IMR-90 (cell line): Measurements from ENCODE around the gene AGR3. TPM values are rescaled to one million over a fixed set of nuclear protein-coding genes. Genes with fewer than 3 reads are reported as not detected.
"Not testable (repeated sequence)": the region's sequence is repeated elsewhere in the genome, so short reads cannot be mapped to it uniquely, and the experiment has no call there.

ENCODE experiments used
- ATAC-seq: fragments of 200-7000 bp; cut with Tn5 transposase; 2 replicates; pipeline ENCODE4 v1.9.1; 2020; ENCODE audit warnings: low read depth, mild to moderate bottlenecking, moderate library complexity
- BruUV-seq: library from RNA; stranded (reverse); fragments of 400-500 nt; replicated peaks from 2 replicates; lab custom pipeline; 2021; lab: Mats Ljungman, UMichigan
- CTCF ChIA-PET: fragments of 300-600 bp; formaldehyde crosslinking; extraction: SDS; loops from one replicate; lab custom pipeline; 2021; ENCODE audit warnings: antibody characterized with exemption; lab: Yijun Ruan, JAX
- POLR2A ChIA-PET: fragments of 300-600 bp; sonication (Branson Sonifier 250); formaldehyde crosslinking; loops from one replicate; lab custom pipeline; 2022; ENCODE audit warnings: antibody characterized with exemption; ENCODE audit not compliant: unreplicated experiment; lab: Charles Lee
- DNase-seq: peaks from one replicate; pipeline ENCODE4 v3.0.0; 2013
- H2AFZ ChIP-seq: replicated peaks from 2 replicates; pipeline ENCODE3; 2013; ENCODE audit warnings: low read length, mild to moderate bottlenecking; ENCODE audit not compliant: poor library complexity
- H2AK5ac ChIP-seq: 2 replicates; pipeline ENCODE4 v1.6.1; 2013; ENCODE audit warnings: low read depth, low read length, inconsistent platforms
- H2AK9ac ChIP-seq: replicated peaks from 2 replicates; pipeline ENCODE3; 2013; ENCODE audit warnings: mild to moderate bottlenecking, low read depth, low read length, moderate library complexity; ENCODE audit not compliant: poor library complexity
- H2BK120ac ChIP-seq: 2 replicates; pipeline ENCODE4 v1.6.1; 2013; ENCODE audit warnings: low read depth, low read length, inconsistent platforms
- H2BK15ac ChIP-seq: 3 replicates; pipeline ENCODE4 v1.6.1; 2013; ENCODE audit warnings: low read depth, low read length, inconsistent platforms
- H2BK20ac ChIP-seq: 2 replicates; pipeline ENCODE4 v1.6.1; 2013; ENCODE audit warnings: low read depth, mild to moderate bottlenecking, inconsistent platforms, low read length, moderate library complexity
- H2BK5ac ChIP-seq: 2 replicates; pipeline ENCODE4 v1.6.1; 2013; ENCODE audit warnings: mild to moderate bottlenecking, low read depth, low read length, inconsistent platforms; ENCODE audit not compliant: poor library complexity, severe bottlenecking
- H3K14ac ChIP-seq: replicated peaks from 2 replicates; pipeline ENCODE4 v1.6.1; 2013; ENCODE audit warnings: low read depth, low read length, inconsistent platforms
- H3K18ac ChIP-seq: 2 replicates; pipeline ENCODE4 v1.6.1; 2013; ENCODE audit warnings: low read depth, low read length, control low read depth
- H3K23ac ChIP-seq: 2 replicates; pipeline ENCODE4 v1.6.1; 2013; ENCODE audit warnings: low read depth, low read length, inconsistent platforms
- H3K27ac ChIP-seq: 2 replicates; pipeline ENCODE4 v1.5.1; 2013; ENCODE audit warnings: mild to moderate bottlenecking, control low read depth, low read length; ENCODE audit not compliant: insufficient read depth
- H3K27me3 ChIP-seq: 2 replicates; pipeline ENCODE4 v1.6.1; 2013; ENCODE audit warnings: low read length; ENCODE audit not compliant: control insufficient read depth, insufficient read depth
- H3K36me3 ChIP-seq: 2 replicates; pipeline ENCODE4 v1.6.1; 2013; ENCODE audit warnings: low read length, mixed read lengths; ENCODE audit not compliant: control insufficient read depth, insufficient read depth
- H3K4ac ChIP-seq: 2 replicates; pipeline ENCODE4 v1.6.1; 2013; ENCODE audit warnings: low read depth, low read length, inconsistent platforms
- H3K4me1 ChIP-seq: 2 replicates; pipeline ENCODE4 v1.6.1; 2013; ENCODE audit warnings: low read length, mixed read lengths; ENCODE audit not compliant: control insufficient read depth, insufficient read depth
- H3K4me2 ChIP-seq: 2 replicates; pipeline ENCODE4 v1.6.1; 2013; ENCODE audit warnings: low read depth, mild to moderate bottlenecking, control low read depth, low read length, moderate library complexity
- H3K4me3 ChIP-seq: 2 replicates; pipeline ENCODE4 v1.5.1; 2013; ENCODE audit warnings: low read depth, mild to moderate bottlenecking, control low read depth, low read length, moderate library complexity; ENCODE audit not compliant: insufficient read depth
- H3K56ac ChIP-seq: 2 replicates; pipeline ENCODE4 v1.6.1; 2013; ENCODE audit warnings: low read length, inconsistent platforms; ENCODE audit not compliant: insufficient read depth; ENCODE audit errors: extremely low read depth
- H3K79me1 ChIP-seq, 2 experiments: 2 replicates each; pipeline ENCODE4 v1.6.1; 2013; ENCODE audit warnings: low read length in 2 of 2, inconsistent platforms in 1 of 2, low read depth in 1 of 2
- H3K9ac ChIP-seq: 2 replicates; pipeline ENCODE4 v1.6.1; 2013; ENCODE audit warnings: low read depth, low read length, control low read depth
- H3K9me1 ChIP-seq: 2 replicates; pipeline ENCODE4 v1.6.1; 2013; ENCODE audit warnings: low read length, inconsistent platforms; ENCODE audit not compliant: insufficient read depth
- H3K9me3 ChIP-seq: 2 replicates; pipeline ENCODE4 v1.6.1; 2013; ENCODE audit warnings: low read length; ENCODE audit not compliant: control insufficient read depth, insufficient read depth
- H4K20me1 ChIP-seq: 2 replicates; pipeline ENCODE4 v1.6.1; 2013; ENCODE audit warnings: low read length, inconsistent platforms; ENCODE audit not compliant: insufficient read depth
- H4K5ac ChIP-seq: 2 replicates; pipeline ENCODE4 v1.6.1; 2013; ENCODE audit warnings: mild to moderate bottlenecking, low read depth, low read length, control low read depth
- H4K8ac ChIP-seq, 2 experiments: 2 replicates each; pipeline ENCODE4 v1.6.1; 2013; ENCODE audit warnings: low read depth in 2 of 2, low read length in 2 of 2, control low read depth in 1 of 2, inconsistent platforms in 1 of 2
- H4K91ac ChIP-seq: 2 replicates; pipeline ENCODE4 v1.6.1; 2013; ENCODE audit warnings: low read depth, low read length, inconsistent platforms; ENCODE audit not compliant: insufficient read depth
- WGBS, 2 experiments: methylation state at CpG; one replicate each; pipeline versions ENCODE4 v1.1.5 to v1.1.7; 2013; ENCODE audit warnings: missing lambda C conversion rate in 2 of 2; ENCODE audit not compliant: insufficient read length in 1 of 2; ENCODE audit errors: extremely low coverage in 2 of 2; 5-methylcytosine and 5-hydroxymethylcytosine counted together
- dilution Hi-C: fragments of 300-500 bp; cut with HindIII; formaldehyde crosslinking; loops from one replicate; pipeline ENCODE4 v1.14.3; 2018; ENCODE audit warnings: low sequenced_read_pairs; ENCODE audit not compliant: unreplicated experiment
- in situ Hi-C: fragments of 300-500 bp; cut with MboI; formaldehyde crosslinking; loops from 3 replicates; pipeline ENCODE4 v1.14.3; 2019; ENCODE audit warnings: low sequenced_read_pairs, inconsistent platforms, mixed read lengths
- intact Hi-C: fragments of 100-400 bp; cut with micrococcal nuclease; formaldehyde crosslinking; loops from 2 replicates; pipeline ENCODE4 v1.10.0; 2022
- polyA plus RNA-seq, 3 experiments: library from polyadenylated mRNA; depleted of rRNA; stranded (reverse); fragments of >200 nt; gene quantifications; 2 replicates each; pipeline ENCODE4 v1.2.3, GENCODE V29; 2012; ENCODE audit warnings: low replicate concordance in 1 of 3
- total RNA-seq: library from RNA; depleted of rRNA; stranded (reverse); fragments of >200 nt; gene quantifications from 2 replicates; pipeline ENCODE4 v1.2.3, GENCODE V29; 2012

AGR3 gene
- total and polyA plus RNA-seq, 2 of the 4 experiments (the other 2 are of a cell fraction) = not detected

DNA sequence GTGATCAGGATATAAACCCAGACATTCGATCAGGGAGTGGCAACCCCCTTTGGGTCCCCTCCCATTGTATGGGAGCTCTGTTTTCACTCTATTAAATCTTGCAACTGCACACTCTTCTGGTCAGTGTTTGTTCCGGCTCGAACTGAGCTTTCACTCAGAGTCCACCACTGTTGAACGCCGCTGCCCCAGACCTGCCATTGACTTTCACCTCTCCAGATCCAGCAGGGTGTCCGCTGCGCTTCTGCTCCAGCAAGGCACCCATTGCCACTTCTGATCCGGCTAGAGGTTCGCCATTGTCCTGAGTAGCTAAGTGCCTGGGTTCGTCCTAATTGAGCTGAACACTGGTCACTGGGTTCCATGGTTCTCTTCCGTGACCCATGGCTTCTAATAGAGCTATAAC, 28.6 kb downstream of the AGR3 start:
- POLR2A ChIA-PET, ATAC-seq, H2AFZ ChIP-seq, H3K9me3 ChIP-seq, H3K4me1 ChIP-seq, H4K20me1 ChIP-seq, H2AK9ac ChIP-seq, H3K4me2 ChIP-seq, H4K5ac ChIP-seq, H3K4ac ChIP-seq, H3K27ac ChIP-seq, H3K4me3 ChIP-seq, H3K9me1 ChIP-seq, H3K36me3 ChIP-seq, H3K79me1 ChIP-seq, H3K56ac ChIP-seq, H4K8ac ChIP-seq, H2BK5ac ChIP-seq, H2BK120ac ChIP-seq, H3K9ac ChIP-seq, H3K18ac ChIP-seq, H3K14ac ChIP-seq, H3K27me3 ChIP-seq, H2BK15ac ChIP-seq, H4K91ac ChIP-seq, intact Hi-C loops, in situ Hi-C loops, dilution Hi-C loops, BruUV-seq, DNase-seq, H2AK5ac ChIP-seq, H2BK20ac ChIP-seq, H3K23ac ChIP-seq: not testable (repeated sequence)
- WGBS, 2 experiments = 93% methylated on average over 5 of the region's 11 CpGs; no CpG with 5 or more reads in 1 of the 2 experiments
- CTCF ChIA-PET = interaction anchor here (0.7 to 1.1 kb wide), 3 partner anchors 10 to 93 kb away, joined by 3 read pairs; no protein-coding TSS in a partner anchor
